ENCODE data around the gene KCTD21.

- TF ChIP-seq EGR1 (IDR thresholded peaks at IDR 0.05; ENCODE audit: borderline replicate concordance in 1 of 2, low read depth in 2 of 2, low read length in 2 of 2), result no peak
- TF ChIP-seq EZH2 (IDR thresholded peaks at IDR 0.05; ENCODE audit: borderline replicate concordance, control insufficient read depth, low read depth, low read length), result no peak
These were observed 4.5 kb upstream of the KCTD21 start for GRCh38 chr11:78192911-78193351.

Measured in GM12878 (cell line).